Nephron (organoid): ENCODE data around the gene HOXB4.

ENCODE experiments used
- H3K27ac Mint-ChIP-seq, 3 experiments: 2 replicates each; pipeline ENCODE4 v1.8.0; 2020; ENCODE audit warnings: mixed read lengths in 3 of 3, mild to moderate bottlenecking in 2 of 3, moderate library complexity in 1 of 3
- H3K27me3 Mint-ChIP-seq: 2 replicates; pipeline ENCODE4 v1.8.0; 2021; ENCODE audit warnings: low read depth, mild to moderate bottlenecking, moderate library complexity, mixed read lengths
- H3K36me3 Mint-ChIP-seq: 2 replicates; pipeline ENCODE4 v1.8.0; 2020; ENCODE audit warnings: low read depth, mixed read lengths
- H3K4me1 Mint-ChIP-seq: 2 replicates; pipeline ENCODE4 v1.8.0; 2020; ENCODE audit warnings: mixed read lengths
- H3K4me3 Mint-ChIP-seq, 3 experiments: 2 replicates each; pipeline ENCODE4 v1.8.0; 2020; ENCODE audit warnings: mild to moderate bottlenecking in 3 of 3, mixed read lengths in 3 of 3, moderate library complexity in 2 of 3
- H3K9me3 Mint-ChIP-seq: 2 replicates; pipeline ENCODE4 v1.8.0; 2020; ENCODE audit warnings: mixed read lengths
- TF ChIP-seq, protein P1 (sequence below), 3 experiments: fragments of 200-600 bp; sonication (generic); IDR thresholded peaks; one replicate each; pipeline ENCODE4 v1.5.0; 2021; ENCODE audit warnings: antibody characterized with exemption in 3 of 3; ENCODE audit not compliant: unreplicated experiment in 3 of 3

Gene HOXB4

DNA sequence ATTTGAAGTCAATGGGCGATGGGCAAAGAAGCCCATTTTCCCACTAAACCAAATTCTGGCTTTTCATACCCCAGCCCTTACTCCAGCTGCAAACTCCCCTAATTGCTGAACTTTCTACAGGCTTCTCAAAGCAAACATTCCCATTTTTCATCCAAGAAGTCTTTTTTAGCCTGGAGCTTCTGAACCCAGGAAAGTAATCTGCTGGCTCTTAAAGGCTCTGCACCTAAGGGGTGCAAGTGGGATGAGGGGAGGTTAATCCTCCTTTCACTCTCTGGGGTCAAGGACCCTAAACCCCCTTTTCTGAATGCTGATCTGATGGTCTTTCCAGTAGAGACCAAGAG, 30.3 kb upstream of the HOXB4 start:
- Mint-ChIP-seq H3K9me3 (no peaks in the 10 kb centered on the region), H3K4me3 (peak overlapping the region; percentile 94 to 98 (median 94)), H3K4me1 (peaks cover 45% of the 10 kb centered on the region), H3K27ac (peak overlapping the region in 2 of 3 experiments; percentile 98 to 99), H3K36me3 (peaks cover 12% of the 10 kb centered on the region), H3K27me3 (peaks cover 60% of the 10 kb centered on the region)
- TF ChIP-seq, protein P1, sequence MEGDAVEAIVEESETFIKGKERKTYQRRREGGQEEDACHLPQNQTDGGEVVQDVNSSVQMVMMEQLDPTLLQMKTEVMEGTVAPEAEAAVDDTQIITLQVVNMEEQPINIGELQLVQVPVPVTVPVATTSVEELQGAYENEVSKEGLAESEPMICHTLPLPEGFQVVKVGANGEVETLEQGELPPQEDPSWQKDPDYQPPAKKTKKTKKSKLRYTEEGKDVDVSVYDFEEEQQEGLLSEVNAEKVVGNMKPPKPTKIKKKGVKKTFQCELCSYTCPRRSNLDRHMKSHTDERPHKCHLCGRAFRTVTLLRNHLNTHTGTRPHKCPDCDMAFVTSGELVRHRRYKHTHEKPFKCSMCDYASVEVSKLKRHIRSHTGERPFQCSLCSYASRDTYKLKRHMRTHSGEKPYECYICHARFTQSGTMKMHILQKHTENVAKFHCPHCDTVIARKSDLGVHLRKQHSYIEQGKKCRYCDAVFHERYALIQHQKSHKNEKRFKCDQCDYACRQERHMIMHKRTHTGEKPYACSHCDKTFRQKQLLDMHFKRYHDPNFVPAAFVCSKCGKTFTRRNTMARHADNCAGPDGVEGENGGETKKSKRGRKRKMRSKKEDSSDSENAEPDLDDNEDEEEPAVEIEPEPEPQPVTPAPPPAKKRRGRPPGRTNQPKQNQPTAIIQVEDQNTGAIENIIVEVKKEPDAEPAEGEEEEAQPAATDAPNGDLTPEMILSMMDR (IDR thresholded peaks at IDR 0.05; ENCODE audit: unreplicated experiment in 3 of 3) = no peak

DNA sequence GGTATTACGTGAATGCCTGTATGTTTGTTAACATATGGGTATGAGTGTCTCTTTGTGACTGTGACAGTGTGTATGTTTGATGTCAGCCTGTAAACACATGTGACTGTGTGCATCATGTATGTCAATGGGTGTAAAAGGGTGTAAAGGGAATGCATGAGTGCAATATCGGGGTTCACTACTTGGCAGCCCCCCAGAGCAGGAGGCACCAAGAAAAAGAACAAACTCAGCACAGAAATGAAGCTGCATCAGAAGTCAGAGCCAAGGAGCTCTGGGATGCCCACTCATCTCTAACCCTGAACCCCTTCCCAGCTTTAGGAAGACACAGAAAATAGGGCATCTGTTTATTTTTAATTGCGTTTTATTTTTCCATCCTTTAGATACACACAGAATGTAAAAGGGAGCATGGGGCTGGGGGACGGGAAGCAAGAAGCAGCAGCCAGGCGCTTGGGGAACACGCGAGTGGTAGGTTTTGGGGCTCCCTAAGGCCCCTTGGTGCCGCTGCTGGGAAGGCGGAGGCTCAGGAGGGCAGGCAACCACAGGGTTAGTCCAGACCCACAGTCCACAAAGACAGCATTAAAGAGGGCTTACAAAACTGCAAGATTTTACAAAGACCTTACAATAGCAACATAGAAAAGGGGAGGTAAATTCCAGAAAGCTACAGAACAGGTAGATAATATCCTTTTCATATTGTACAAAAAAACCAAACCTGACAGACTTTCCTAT, 28.9 kb upstream of the HOXB4 start:
- TF ChIP-seq, protein P1 (IDR thresholded peaks at IDR 0.05; ENCODE audit: unreplicated experiment in 3 of 3) = no peak
- H3K27me3 Mint-ChIP-seq = peaks cover 61% of the 10 kb centered on the region
- no peaks in the 10 kb centered on the region for H3K9me3 Mint-ChIP-seq
- H3K4me1 Mint-ChIP-seq = peaks cover 49% of the 10 kb centered on the region
- H3K27ac Mint-ChIP-seq = peak overlapping the region in 2 of 3 experiments; percentile 98 to 99
- H3K36me3 Mint-ChIP-seq = peaks cover 4% of the 10 kb centered on the region
- peak overlapping the region; percentile 94 to 99 (median 98) for H3K4me3 Mint-ChIP-seq

DNA sequence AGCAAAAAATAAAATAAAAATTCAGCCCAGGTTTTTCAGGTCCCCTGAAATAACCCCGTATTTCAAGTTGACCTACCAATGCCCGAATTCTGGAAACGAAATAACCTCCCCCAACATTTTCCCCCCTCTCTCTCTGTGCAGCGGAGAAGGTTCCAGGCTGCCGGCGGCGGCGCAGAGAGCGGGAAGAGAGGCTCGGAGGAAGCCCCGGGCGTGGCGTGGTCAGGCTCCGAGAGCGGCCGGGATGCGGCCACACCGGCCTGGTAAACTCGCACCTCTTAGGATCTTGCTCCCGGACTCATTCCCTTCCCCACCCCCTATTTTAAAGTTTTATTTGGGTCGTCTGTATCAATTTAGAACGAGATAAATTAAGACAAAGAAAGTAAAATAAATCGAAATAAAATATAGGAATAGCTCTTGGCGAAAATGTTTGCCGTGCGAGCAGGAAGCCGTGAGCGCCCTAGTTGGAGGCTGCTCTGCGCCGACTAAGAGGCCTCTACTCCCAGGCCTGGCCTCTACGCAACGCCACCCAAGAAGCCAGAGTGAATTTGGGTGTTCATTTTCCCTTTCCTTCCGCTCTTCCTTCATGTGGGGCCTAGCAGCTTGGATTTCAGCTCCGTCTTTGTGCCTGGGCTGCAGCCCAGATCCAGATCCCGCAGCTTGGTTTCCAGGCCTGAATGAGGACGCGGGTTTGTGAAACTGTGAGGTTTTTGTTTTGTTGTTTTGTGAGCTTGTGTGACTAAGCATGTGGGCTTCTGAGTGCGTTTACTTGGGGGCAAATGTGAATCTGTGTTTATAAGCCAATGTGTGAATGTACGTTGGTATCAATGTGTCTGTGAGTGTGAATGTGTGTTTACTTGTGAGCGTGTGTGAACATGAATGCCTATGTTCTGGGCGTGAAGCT, 28.1 kb upstream of the HOXB4 start:
- Mint-ChIP-seq H3K27ac (peak overlapping the region in 2 of 3 experiments; percentile 98 to 99), H3K27me3 (peaks cover 63% of the 10 kb centered on the region), H3K36me3 (peaks cover 8% of the 10 kb centered on the region), H3K9me3 (no peaks in the 10 kb centered on the region), H3K4me1 (peaks cover 44% of the 10 kb centered on the region), H3K4me3 (peak overlapping the region; percentile 94 to 99 (median 98))
- TF ChIP-seq, protein P1 (IDR thresholded peaks at IDR 0.05; ENCODE audit: unreplicated experiment in 3 of 3) = no peak

DNA sequence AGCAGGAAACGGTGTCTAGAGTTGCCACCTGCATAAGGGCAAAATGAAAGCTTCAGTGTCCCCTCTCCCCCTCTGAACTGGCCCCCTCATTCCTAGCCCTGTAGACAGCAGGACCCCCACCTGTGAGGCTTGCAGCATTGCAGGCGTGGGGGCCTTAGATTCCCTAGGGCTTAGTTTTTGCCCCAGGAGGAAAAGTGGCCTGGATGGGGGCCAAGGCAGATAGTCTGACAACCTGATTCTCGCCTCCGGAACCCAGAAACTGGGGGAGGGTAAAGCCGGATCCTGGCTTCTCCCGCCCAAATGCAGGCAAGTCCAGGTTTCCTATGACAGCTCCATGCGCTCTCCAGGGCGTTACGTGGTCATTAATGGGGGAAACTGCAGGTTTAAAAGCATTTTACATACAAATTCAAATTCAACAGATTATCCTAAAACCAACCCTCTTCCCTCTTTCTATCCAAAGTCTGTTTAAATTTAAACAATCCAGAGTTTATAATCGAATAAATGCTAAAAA, 27.3 kb upstream of the HOXB4 start:
- H3K27ac Mint-ChIP-seq = peak overlapping the region in 2 of 3 experiments; percentile 98 to 99
- TF ChIP-seq, protein P1 (IDR thresholded peaks at IDR 0.05; ENCODE audit: unreplicated experiment in 3 of 3) = no peak
- no peaks in the 10 kb centered on the region for H3K9me3 Mint-ChIP-seq
- H3K27me3 Mint-ChIP-seq = peaks cover 63% of the 10 kb centered on the region
- peaks cover 46% of the 10 kb centered on the region for H3K4me1 Mint-ChIP-seq
- peak overlapping the region; percentile 94 to 99 (median 98) for H3K4me3 Mint-ChIP-seq
- peaks cover 8% of the 10 kb centered on the region for H3K36me3 Mint-ChIP-seq

DNA sequence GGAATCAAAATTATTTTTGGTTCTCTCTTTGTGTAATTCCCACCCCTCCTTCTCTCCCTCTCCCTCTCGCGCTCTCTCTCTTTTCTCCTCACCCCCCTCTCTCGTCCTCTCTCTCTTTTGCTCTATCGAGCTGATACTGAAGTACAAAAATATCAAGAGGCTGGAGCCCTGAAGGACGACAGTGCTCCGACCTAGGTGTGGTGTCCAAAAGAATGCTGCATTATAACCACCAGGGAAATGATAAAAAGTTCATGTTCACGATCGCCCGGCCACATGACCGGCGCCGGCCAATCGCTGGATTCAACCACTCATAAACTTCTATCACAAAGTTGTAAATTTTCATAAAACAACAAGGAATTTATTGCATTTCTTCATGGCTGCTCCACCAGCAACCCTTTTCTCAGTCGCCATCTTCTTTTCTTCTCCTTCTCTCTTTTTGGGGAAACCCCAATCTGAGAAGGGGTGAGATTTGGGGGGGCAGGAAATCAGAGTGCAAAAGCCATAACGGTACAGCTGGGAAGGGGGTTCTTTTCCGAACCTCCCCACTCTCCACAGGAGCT, 26.7 kb upstream of the HOXB4 start, which contains the start of gene HOXB6:
Gene HOXB6, minus strand, starts transcription at position 217 of the 560 bp plus-strand sequence. CDS start 6,836 bp downstream, outside the sequence.
- Mint-ChIP-seq H3K36me3 (peaks cover 8% of the 10 kb centered on the region), H3K4me3 (peak within 1 kb of the TSS; percentile 94 to 99 (median 98)), H3K27me3 (peaks cover 69% of the 10 kb centered on the region), H3K9me3 (no peaks in the 10 kb centered on the region), H3K27ac (peak within 1 kb of the TSS in 2 of 3 experiments; percentile 98 to 99), H3K4me1 (peaks cover 52% of the 10 kb centered on the region)
- TF ChIP-seq, protein P1 (IDR thresholded peaks at IDR 0.05; ENCODE audit: unreplicated experiment in 3 of 3) = no peak
